Prostate gland (tissue), 2 donors: ENCODE measurements around the gene GLDC.

ENCODE experiments used
- CTCF ChIP-seq, 4 experiments: fragments of 200-600 bp in 2 of 4; fragments of 450-650 bp in 2 of 4; sonication (generic) in 2 of 4; IDR thresholded peaks; 1 replicate in 3 of 4; 2 replicates in 1 of 4; pipeline ENCODE4 v1.5.1; 2016 to 2019; ENCODE audit warnings: antibody characterized with exemption in 4 of 4, mild to moderate bottlenecking in 2 of 4, moderate library complexity in 2 of 4
- POLR2A ChIP-seq: fragments of 450-650 bp; IDR thresholded peaks from one replicate; pipeline ENCODE4 v1.6.1; 2016; ENCODE audit warnings: antibody characterized with exemption, mild to moderate bottlenecking
- POLR2AphosphoS5 ChIP-seq: sonication (generic); formaldehyde crosslinking; IDR thresholded peaks from one replicate; pipeline ENCODE4 v1.6.1; 2017; ENCODE audit warnings: antibody characterized with exemption

- no peak for TF ChIP-seq POLR2A
- no peak for TF ChIP-seq POLR2AphosphoS5
- TF ChIP-seq CTCF (IDR thresholded peaks at IDR 0.05): no peak
These were observed 79.0 kb downstream of the GLDC start for GRCh38 chr9:6566409-6567139.
